GM23338 (cell line): ENCODE measurements around the gene CCDC24.

Experiments
- CREB1 ChIP-seq: fragments of 250-450 bp; sonication (Bioruptor Pico); IDR thresholded peaks from 2 replicates; pipeline ENCODE4 v1.5.0; 2020; ENCODE audit warnings: low read depth, mild to moderate bottlenecking, moderate library complexity
- EZH2 ChIP-seq: fragments of 200-600 bp; sonication (generic); IDR thresholded peaks from one replicate; pipeline ENCODE4 v1.8.0; 2017; ENCODE audit warnings: antibody characterized with exemption, mild to moderate bottlenecking, low read depth; ENCODE audit not compliant: unreplicated experiment
- EZH2phosphoT487 ChIP-seq: fragments of 200-600 bp; sonication (generic); IDR thresholded peaks from one replicate; pipeline ENCODE4 v1.8.1; 2018; ENCODE audit warnings: antibody characterized with exemption; ENCODE audit not compliant: unreplicated experiment
- JUNB ChIP-seq: IDR thresholded peaks from one replicate; pipeline ENCODE4 v1.6.1; 2016; ENCODE audit warnings: antibody characterized with exemption; ENCODE audit not compliant: unreplicated experiment
- NANOG ChIP-seq: IDR thresholded peaks from 2 replicates; pipeline ENCODE4 v1.6.1; 2016; ENCODE audit warnings: antibody characterized with exemption, borderline replicate concordance
- POLR2AphosphoS5 ChIP-seq: IDR thresholded peaks from 2 replicates; pipeline ENCODE4 v1.6.1; 2016; ENCODE audit warnings: antibody characterized with exemption, low read depth
- STAT1 ChIP-seq: IDR thresholded peaks from one replicate; pipeline ENCODE4 v1.6.1; 2016; ENCODE audit warnings: antibody characterized with exemption; ENCODE audit not compliant: unreplicated experiment
- ZNF114 ChIP-seq: fragments of 250-450 bp; sonication (Bioruptor Pico); IDR thresholded peaks from 2 replicates; pipeline ENCODE4 v1.5.0; 2020; ENCODE audit warnings: mild to moderate bottlenecking, moderate library complexity
- ZNF331 ChIP-seq: fragments of 250-450 bp; sonication (Bioruptor Pico); IDR thresholded peaks from 2 replicates; pipeline ENCODE4 v1.5.0; 2020; ENCODE audit warnings: low read depth, mild to moderate bottlenecking, moderate library complexity
- TF ChIP-seq, protein P1 (sequence below), 2 experiments: fragments of 200-600 bp in 1 of 2; sonication (generic) in 1 of 2; conservative IDR thresholded peaks; 2 replicates each; pipeline versions ENCODE4 v1.5.1 to v1.6.1; 2016 to 2017; ENCODE audit warnings: antibody characterized with exemption in 2 of 2, low read depth in 2 of 2, mild to moderate bottlenecking in 2 of 2, moderate library complexity in 1 of 2
- TF ChIP-seq, protein P2 (sequence below): IDR thresholded peaks from one replicate; pipeline ENCODE4 v1.6.1; 2018; ENCODE audit warnings: antibody characterized with exemption; ENCODE audit not compliant: unreplicated experiment
- TF ChIP-seq, protein P3 (sequence below): IDR thresholded peaks from 2 replicates; pipeline ENCODE4 v1.6.1; 2016; ENCODE audit warnings: antibody characterized with exemption
- TF ChIP-seq, protein P4 (sequence below): fragments of 250-450 bp; sonication (Bioruptor Pico); IDR thresholded peaks from 2 replicates; pipeline ENCODE4 v1.5.0; 2020; ENCODE audit warnings: mild to moderate bottlenecking, moderate library complexity

DNA sequence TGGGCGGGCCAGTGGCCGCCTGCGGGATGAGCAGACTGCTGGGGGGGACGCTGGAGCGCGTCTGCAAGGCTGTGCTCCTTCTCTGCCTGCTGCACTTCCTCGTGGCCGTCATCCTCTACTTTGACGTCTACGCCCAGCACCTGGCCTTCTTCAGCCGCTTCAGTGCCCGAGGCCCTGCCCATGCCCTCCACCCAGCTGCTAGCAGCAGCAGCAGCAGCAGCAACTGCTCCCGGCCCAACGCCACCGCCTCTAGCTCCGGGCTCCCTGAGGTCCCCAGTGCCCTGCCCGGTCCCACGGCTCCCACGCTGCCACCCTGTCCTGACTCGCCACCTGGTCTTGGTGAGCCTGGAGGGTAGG is 10.3 kb upstream of the CCDC24 start:
- TF ChIP-seq, protein P1, sequence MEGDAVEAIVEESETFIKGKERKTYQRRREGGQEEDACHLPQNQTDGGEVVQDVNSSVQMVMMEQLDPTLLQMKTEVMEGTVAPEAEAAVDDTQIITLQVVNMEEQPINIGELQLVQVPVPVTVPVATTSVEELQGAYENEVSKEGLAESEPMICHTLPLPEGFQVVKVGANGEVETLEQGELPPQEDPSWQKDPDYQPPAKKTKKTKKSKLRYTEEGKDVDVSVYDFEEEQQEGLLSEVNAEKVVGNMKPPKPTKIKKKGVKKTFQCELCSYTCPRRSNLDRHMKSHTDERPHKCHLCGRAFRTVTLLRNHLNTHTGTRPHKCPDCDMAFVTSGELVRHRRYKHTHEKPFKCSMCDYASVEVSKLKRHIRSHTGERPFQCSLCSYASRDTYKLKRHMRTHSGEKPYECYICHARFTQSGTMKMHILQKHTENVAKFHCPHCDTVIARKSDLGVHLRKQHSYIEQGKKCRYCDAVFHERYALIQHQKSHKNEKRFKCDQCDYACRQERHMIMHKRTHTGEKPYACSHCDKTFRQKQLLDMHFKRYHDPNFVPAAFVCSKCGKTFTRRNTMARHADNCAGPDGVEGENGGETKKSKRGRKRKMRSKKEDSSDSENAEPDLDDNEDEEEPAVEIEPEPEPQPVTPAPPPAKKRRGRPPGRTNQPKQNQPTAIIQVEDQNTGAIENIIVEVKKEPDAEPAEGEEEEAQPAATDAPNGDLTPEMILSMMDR (conservative IDR thresholded peaks at IDR 0.05; ENCODE audit: low read depth in 2 of 2): no peak
- no peak for TF ChIP-seq EZH2phosphoT487
- TF ChIP-seq EZH2: no peak
- no peak for TF ChIP-seq JUNB
- TF ChIP-seq STAT1: no peak
- TF ChIP-seq, protein P2, sequence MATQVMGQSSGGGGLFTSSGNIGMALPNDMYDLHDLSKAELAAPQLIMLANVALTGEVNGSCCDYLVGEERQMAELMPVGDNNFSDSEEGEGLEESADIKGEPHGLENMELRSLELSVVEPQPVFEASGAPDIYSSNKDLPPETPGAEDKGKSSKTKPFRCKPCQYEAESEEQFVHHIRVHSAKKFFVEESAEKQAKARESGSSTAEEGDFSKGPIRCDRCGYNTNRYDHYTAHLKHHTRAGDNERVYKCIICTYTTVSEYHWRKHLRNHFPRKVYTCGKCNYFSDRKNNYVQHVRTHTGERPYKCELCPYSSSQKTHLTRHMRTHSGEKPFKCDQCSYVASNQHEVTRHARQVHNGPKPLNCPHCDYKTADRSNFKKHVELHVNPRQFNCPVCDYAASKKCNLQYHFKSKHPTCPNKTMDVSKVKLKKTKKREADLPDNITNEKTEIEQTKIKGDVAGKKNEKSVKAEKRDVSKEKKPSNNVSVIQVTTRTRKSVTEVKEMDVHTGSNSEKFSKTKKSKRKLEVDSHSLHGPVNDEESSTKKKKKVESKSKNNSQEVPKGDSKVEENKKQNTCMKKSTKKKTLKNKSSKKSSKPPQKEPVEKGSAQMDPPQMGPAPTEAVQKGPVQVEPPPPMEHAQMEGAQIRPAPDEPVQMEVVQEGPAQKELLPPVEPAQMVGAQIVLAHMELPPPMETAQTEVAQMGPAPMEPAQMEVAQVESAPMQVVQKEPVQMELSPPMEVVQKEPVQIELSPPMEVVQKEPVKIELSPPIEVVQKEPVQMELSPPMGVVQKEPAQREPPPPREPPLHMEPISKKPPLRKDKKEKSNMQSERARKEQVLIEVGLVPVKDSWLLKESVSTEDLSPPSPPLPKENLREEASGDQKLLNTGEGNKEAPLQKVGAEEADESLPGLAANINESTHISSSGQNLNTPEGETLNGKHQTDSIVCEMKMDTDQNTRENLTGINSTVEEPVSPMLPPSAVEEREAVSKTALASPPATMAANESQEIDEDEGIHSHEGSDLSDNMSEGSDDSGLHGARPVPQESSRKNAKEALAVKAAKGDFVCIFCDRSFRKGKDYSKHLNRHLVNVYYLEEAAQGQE: no peak
- no peak for TF ChIP-seq POLR2AphosphoS5
- TF ChIP-seq ZNF114 (CRISPR knock-in tag): no peak
- no peak for TF ChIP-seq CREB1
- TF ChIP-seq, protein P3, sequence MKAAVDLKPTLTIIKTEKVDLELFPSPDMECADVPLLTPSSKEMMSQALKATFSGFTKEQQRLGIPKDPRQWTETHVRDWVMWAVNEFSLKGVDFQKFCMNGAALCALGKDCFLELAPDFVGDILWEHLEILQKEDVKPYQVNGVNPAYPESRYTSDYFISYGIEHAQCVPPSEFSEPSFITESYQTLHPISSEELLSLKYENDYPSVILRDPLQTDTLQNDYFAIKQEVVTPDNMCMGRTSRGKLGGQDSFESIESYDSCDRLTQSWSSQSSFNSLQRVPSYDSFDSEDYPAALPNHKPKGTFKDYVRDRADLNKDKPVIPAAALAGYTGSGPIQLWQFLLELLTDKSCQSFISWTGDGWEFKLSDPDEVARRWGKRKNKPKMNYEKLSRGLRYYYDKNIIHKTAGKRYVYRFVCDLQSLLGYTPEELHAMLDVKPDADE: no peak
- TF ChIP-seq NANOG: no peak
- TF ChIP-seq ZNF331: no peak
- TF ChIP-seq, protein P4, sequence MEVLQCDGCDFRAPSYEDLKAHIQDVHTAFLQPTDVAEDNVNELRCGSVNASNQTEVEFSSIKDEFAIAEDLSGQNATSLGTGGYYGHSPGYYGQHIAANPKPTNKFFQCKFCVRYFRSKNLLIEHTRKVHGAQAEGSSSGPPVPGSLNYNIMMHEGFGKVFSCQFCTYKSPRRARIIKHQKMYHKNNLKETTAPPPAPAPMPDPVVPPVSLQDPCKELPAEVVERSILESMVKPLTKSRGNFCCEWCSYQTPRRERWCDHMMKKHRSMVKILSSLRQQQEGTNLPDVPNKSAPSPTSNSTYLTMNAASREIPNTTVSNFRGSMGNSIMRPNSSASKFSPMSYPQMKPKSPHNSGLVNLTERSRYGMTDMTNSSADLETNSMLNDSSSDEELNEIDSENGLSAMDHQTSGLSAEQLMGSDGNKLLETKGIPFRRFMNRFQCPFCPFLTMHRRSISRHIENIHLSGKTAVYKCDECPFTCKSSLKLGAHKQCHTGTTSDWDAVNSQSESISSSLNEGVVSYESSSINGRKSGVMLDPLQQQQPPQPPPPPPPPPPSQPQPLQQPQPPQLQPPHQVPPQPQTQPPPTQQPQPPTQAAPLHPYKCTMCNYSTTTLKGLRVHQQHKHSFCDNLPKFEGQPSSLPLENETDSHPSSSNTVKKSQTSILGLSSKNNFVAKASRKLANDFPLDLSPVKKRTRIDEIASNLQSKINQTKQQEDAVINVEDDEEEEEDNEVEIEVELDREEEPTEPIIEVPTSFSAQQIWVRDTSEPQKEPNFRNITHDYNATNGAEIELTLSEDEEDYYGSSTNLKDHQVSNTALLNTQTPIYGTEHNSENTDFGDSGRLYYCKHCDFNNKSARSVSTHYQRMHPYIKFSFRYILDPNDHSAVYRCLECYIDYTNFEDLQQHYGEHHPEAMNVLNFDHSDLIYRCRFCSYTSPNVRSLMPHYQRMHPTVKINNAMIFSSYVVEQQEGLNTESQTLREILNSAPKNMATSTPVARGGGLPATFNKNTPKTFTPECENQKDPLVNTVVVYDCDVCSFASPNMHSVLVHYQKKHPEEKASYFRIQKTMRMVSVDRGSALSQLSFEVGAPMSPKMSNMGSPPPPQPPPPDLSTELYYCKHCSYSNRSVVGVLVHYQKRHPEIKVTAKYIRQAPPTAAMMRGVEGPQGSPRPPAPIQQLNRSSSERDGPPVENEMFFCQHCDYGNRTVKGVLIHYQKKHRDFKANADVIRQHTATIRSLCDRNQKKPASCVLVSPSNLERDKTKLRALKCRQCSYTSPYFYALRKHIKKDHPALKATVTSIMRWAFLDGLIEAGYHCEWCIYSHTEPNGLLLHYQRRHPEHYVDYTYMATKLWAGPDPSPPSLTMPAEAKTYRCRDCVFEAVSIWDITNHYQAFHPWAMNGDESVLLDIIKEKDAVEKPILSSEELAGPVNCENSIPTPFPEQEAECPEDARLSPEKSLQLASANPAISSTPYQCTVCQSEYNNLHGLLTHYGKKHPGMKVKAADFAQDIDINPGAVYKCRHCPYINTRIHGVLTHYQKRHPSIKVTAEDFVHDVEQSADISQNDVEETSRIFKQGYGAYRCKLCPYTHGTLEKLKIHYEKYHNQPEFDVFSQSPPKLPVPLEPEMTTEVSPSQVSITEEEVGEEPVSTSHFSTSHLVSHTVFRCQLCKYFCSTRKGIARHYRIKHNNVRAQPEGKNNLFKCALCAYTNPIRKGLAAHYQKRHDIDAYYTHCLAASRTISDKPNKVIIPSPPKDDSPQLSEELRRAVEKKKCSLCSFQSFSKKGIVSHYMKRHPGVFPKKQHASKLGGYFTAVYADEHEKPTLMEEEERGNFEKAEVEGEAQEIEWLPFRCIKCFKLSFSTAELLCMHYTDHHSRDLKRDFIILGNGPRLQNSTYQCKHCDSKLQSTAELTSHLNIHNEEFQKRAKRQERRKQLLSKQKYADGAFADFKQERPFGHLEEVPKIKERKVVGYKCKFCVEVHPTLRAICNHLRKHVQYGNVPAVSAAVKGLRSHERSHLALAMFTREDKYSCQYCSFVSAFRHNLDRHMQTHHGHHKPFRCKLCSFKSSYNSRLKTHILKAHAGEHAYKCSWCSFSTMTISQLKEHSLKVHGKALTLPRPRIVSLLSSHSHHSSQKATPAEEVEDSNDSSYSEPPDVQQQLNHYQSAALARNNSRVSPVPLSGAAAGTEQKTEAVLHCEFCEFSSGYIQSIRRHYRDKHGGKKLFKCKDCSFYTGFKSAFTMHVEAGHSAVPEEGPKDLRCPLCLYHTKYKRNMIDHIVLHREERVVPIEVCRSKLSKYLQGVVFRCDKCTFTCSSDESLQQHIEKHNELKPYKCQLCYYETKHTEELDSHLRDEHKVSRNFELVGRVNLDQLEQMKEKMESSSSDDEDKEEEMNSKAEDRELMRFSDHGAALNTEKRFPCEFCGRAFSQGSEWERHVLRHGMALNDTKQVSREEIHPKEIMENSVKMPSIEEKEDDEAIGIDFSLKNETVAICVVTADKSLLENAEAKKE (CRISPR knock-in tag): no peak
